Nephron progenitor cell (in vitro differentiated cells): ENCODE measurements around the gene OR56A3.

Source experiments
- DNase-seq: peaks from one replicate; pipeline ENCODE4 v3.0.0; 2021
- H3K27ac Mint-ChIP-seq: 2 replicates; pipeline ENCODE4 v1.8.0; 2021; ENCODE audit warnings: mild to moderate bottlenecking, moderate library complexity, mixed read lengths
- H3K27me3 Mint-ChIP-seq: 2 replicates; pipeline ENCODE4 v1.8.0; 2021; ENCODE audit warnings: mild to moderate bottlenecking, low read depth, mixed read lengths; ENCODE audit not compliant: poor library complexity
- H3K36me3 Mint-ChIP-seq: 2 replicates; pipeline ENCODE4 v1.8.0; 2021; ENCODE audit warnings: low read depth, mixed read lengths
- H3K4me1 Mint-ChIP-seq: 2 replicates; pipeline ENCODE4 v1.8.0; 2021; ENCODE audit warnings: mixed read lengths
- H3K4me3 Mint-ChIP-seq: 2 replicates; pipeline ENCODE4 v1.8.0; 2021; ENCODE audit warnings: mild to moderate bottlenecking, moderate library complexity, mixed read lengths
- H3K9me3 Mint-ChIP-seq: 2 replicates; pipeline ENCODE4 v1.8.0; 2021; ENCODE audit warnings: mild to moderate bottlenecking, moderate library complexity, mixed read lengths
- TF ChIP-seq, protein P1 (sequence below): fragments of 200-600 bp; sonication (generic); IDR thresholded peaks from 2 replicates; pipeline ENCODE4 v1.5.0; 2021; ENCODE audit warnings: antibody characterized with exemption

The OR56A3 gene

GRCh38 chr11:5983443-5983842 lies 41.4 kb downstream of the OR56A3 start:
- Mint-ChIP-seq H3K36me3 (no peaks in the 10 kb centered on the region), H3K27ac (no peak overlapping the region), H3K4me1 (no peaks in the 10 kb centered on the region), H3K27me3 (peaks cover 27% of the 10 kb centered on the region), H3K4me3 (no peak overlapping the region), H3K9me3 (peaks cover 32% of the 10 kb centered on the region)
- TF ChIP-seq, protein P1, sequence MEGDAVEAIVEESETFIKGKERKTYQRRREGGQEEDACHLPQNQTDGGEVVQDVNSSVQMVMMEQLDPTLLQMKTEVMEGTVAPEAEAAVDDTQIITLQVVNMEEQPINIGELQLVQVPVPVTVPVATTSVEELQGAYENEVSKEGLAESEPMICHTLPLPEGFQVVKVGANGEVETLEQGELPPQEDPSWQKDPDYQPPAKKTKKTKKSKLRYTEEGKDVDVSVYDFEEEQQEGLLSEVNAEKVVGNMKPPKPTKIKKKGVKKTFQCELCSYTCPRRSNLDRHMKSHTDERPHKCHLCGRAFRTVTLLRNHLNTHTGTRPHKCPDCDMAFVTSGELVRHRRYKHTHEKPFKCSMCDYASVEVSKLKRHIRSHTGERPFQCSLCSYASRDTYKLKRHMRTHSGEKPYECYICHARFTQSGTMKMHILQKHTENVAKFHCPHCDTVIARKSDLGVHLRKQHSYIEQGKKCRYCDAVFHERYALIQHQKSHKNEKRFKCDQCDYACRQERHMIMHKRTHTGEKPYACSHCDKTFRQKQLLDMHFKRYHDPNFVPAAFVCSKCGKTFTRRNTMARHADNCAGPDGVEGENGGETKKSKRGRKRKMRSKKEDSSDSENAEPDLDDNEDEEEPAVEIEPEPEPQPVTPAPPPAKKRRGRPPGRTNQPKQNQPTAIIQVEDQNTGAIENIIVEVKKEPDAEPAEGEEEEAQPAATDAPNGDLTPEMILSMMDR: peak; percentile 15
- no peak for DNase-seq

GRCh38 chr11:5986885-5987284 lies 44.8 kb downstream of the OR56A3 start, which contains the start of gene OR52L1:
Gene OR52L1, minus strand, starts transcription at chr11:5986985. Its CDS starts 55 bp downstream, at chr11:5986930.
- Mint-ChIP-seq H3K4me1 (no peaks in the 10 kb centered on the region), H3K9me3 (no peaks in the 10 kb centered on the region), H3K36me3 (no peaks in the 10 kb centered on the region), H3K27ac (no peak within 1 kb of the TSS), H3K4me3 (no peak within 1 kb of the TSS), H3K27me3 (peaks cover 22% of the 10 kb centered on the region)
- TF ChIP-seq, protein P1: no peak
- DNase-seq: no peak

DNA sequence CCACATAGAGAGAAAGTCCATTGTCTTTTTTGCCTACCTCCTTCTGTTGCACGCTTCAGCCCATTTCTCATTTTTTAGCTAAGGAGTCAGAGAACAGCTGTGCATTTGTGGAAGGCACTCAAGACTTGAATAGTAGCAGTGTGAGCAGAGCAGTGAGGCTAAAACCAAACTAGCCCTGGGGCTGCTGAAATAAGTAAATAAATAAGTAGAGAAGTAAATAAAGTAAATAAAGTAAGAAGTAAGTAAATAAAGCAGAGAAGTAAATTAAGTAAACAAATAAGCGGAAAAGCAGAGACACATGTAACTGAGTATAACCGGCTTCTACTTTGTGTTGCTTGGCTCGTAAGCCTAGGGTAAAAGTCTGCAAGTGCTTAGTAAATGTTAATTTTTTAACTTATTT lies 47.2 kb downstream of the OR56A3 start:
- peaks cover 22% of the 10 kb centered on the region for H3K27me3 Mint-ChIP-seq
- no peaks in the 10 kb centered on the region for H3K4me1 Mint-ChIP-seq
- no peak for DNase-seq
- no peak overlapping the region for H3K4me3 Mint-ChIP-seq
- no peaks in the 10 kb centered on the region for H3K9me3 Mint-ChIP-seq
- TF ChIP-seq, protein P1: no peak
- H3K36me3 Mint-ChIP-seq: no peaks in the 10 kb centered on the region
- H3K27ac Mint-ChIP-seq: no peak overlapping the region

GRCh38 chr11:5992150-5992549 lies 50.1 kb downstream of the OR56A3 start:
- no peaks in the 10 kb centered on the region for H3K36me3 Mint-ChIP-seq
- H3K4me3 Mint-ChIP-seq: no peak overlapping the region
- TF ChIP-seq, protein P1: no peak
- no peak for DNase-seq
- H3K27ac Mint-ChIP-seq: peak overlapping the region; percentile 73
- no peaks in the 10 kb centered on the region for H3K9me3 Mint-ChIP-seq
- peaks cover 19% of the 10 kb centered on the region for H3K27me3 Mint-ChIP-seq
- no peaks in the 10 kb centered on the region for H3K4me1 Mint-ChIP-seq

DNA sequence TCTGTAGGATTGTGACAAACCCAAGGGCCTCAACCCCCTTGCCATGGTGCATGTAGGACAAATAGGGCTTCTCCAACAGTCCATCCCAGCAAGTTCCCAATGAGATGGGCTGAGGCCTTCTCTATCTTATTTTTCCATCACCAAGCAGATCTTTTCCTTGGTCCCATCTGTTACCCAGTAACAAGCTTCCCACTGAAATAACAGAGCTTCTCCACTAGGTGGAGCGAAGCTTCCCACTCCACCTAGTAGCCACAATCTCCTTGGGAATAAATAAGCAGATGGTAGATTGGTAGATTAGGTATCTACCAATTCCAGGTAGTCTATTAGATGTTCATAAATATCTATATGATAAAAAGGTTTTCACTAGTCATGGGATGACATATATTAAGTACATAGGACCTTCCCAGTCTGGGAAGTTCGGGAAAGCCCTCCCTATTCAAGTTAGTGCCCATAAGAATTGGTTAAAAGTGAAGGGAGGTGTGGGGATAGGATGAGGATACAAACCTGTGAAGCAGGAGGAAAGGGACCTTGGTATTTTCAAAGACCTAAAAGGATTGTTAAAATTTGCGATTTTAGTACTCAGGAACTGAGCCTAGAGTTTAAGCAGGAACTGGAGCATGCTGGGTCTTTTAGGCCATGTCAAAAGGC lies 50.7 kb downstream of the OR56A3 start:
- Mint-ChIP-seq H3K27me3 (peaks cover 16% of the 10 kb centered on the region), H3K4me1 (no peaks in the 10 kb centered on the region), H3K4me3 (no peak overlapping the region), H3K9me3 (no peaks in the 10 kb centered on the region), H3K36me3 (no peaks in the 10 kb centered on the region), H3K27ac (peak overlapping the region; percentile 73)
- DNase-seq: no peak
- TF ChIP-seq, protein P1: peak; percentile 66

- H3K9me3 Mint-ChIP-seq: no peaks in the 10 kb centered on the region
- no peak for DNase-seq
- peaks cover 15% of the 10 kb centered on the region for H3K27me3 Mint-ChIP-seq
- H3K4me1 Mint-ChIP-seq: no peaks in the 10 kb centered on the region
- H3K4me3 Mint-ChIP-seq: no peak overlapping the region
- TF ChIP-seq, protein P1: no peak
- H3K27ac Mint-ChIP-seq: no peak overlapping the region
- H3K36me3 Mint-ChIP-seq: no peaks in the 10 kb centered on the region
Measured at GRCh38 chr11:5994791-5995190, 52.7 kb downstream of the OR56A3 start.
